Measurements from ENCODE around the gene PLAAT2.

- TF ChIP-seq CTCF (IDR thresholded peaks at IDR 0.05): no peak
- TF ChIP-seq EZH2 (IDR thresholded peaks at IDR 0.05; ENCODE audit: borderline replicate concordance, insufficient read depth, low read depth, low read length, poor library complexity, severe bottlenecking): no peak
Measured at GRCh38 chr11:63506876-63507275, 56.3 kb downstream of the PLAAT2 start.
